SK-N-MC (cell line): ENCODE measurements around the gene SHC4.

Experiments
- EZH2 ChIP-seq: fragments of 200-600 bp; sonication (generic); IDR thresholded peaks from one replicate; pipeline ENCODE4 v1.6.1; 2017; ENCODE audit warnings: antibody characterized with exemption
- FOXP2 ChIP-seq: optimal IDR thresholded peaks from 2 replicates; pipeline ENCODE3; 2011; ENCODE audit warnings: mild to moderate bottlenecking, moderate library complexity; ENCODE audit not compliant: insufficient read depth; ENCODE audit errors: extremely low read length, control extremely low read depth
- POLR2AphosphoS5 ChIP-seq: IDR thresholded peaks from 2 replicates; pipeline ENCODE4 v1.6.1; 2012; ENCODE audit warnings: mild to moderate bottlenecking, low read depth, low read length, borderline replicate concordance

DNA sequence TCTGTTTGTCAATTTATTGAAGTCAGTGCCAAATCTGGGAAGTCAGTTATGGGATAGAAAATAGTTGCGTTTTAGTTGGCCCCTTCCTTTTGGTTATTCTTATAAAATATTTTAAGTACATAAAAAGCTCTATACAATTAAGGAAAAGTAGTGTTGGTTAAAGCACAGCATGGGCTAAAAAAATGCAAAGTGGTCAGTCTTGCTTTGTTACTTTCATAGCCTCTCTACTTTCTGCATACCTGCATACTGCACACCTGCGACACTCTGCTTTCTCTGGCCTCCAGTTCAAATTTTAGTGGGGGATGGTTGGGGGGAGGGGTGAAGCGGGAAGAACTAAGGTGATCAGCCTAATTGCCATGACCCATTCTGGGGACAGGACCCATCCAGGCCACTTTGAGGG is 21.8 kb upstream of the SHC4 start:
- TF ChIP-seq EZH2 (no peak), POLR2AphosphoS5 (no peak), FOXP2 (no peak)
